Urothelium cell line (cell line): ENCODE measurements around the gene COL5A1.
"Not testable (repeated sequence)": the region's sequence is repeated elsewhere in the genome, so short reads cannot be mapped to it uniquely, and the experiment has no call there.

Experiments
- DNase-seq: peaks from one replicate; pipeline ENCODE4 v3.0.0; 2011; ENCODE audit warnings: low spot score, mixed read lengths
- FAIRE-seq: peaks from 2 replicates; lab custom pipeline; 2011; peaks lifted over from hg19 to GRCh38; lab: Jason Lieb, UNC

COL5A1 gene

GRCh38 chr9:134638502-134639090 lies 3.0 kb upstream of the COL5A1 start:
- FAIRE-seq (peak; percentile 27), DNase-seq (no peak)

DNA sequence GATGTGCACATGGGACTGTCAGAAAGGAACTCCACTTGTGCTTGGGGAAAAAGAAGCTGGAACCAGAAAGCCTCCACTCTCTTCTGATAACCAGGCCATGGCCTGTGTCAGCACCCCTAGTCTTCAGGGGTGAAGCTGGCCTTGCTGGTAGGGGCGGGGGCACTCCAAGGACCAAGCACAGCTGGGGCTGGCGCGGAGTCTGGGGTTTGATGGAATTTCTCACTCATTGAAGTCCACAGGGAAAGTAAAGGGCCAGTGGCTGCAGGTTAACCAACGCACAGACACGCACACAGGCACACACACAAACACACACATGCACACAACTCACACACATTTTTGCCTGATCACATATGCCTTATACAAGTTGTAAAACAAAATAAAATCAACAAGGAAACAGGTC lies 1.6 kb upstream of the COL5A1 start:
- no peak for DNase-seq
- no peak for FAIRE-seq

DNA sequence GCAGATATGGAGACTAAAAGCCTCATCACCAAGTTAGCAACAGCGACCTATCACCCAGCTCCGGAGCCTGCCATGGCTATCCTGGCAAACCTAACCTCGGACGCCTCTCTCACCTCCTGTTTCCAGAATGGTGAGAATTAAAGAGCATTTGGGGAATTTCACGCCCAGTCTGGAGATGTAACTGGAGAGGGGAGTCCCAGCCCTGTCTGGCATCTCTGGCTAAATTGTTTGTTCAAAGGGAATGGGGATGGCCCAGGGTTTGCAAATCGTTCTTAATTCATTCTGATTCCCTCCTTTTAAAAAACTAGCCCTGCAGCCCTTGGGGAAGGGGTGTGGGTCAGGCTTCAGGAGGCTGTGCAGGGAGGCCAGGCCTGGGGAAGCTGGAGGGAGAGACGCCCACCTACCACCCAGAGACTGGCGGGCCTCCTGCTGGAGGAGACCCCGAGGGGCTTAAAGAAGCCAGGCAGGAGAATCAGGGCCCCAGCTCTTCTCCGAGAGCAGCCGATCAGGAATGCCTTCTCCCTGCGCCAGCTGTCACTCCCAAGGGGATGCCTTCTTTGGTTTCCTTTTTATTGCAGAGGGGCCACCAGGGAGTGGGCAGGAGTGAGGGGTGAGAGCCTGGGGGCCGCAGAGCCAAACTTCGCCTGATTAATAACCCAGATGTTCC lies 964 bp upstream of the COL5A1 start:
- no peak for FAIRE-seq
- no peak for DNase-seq

- no peak for FAIRE-seq
- no peak for DNase-seq
Measured at GRCh38 chr9:134641990-134642384, 384 bp downstream of the COL5A1 start.

GRCh38 chr9:134642385-134643181 lies 980 bp downstream of the COL5A1 start:
- no peak for FAIRE-seq
- peak; percentile 60 for DNase-seq

GRCh38 chr9:134643222-134643671 lies 1.6 kb downstream of the COL5A1 start:
- FAIRE-seq: no peak
- DNase-seq: no peak

DNA sequence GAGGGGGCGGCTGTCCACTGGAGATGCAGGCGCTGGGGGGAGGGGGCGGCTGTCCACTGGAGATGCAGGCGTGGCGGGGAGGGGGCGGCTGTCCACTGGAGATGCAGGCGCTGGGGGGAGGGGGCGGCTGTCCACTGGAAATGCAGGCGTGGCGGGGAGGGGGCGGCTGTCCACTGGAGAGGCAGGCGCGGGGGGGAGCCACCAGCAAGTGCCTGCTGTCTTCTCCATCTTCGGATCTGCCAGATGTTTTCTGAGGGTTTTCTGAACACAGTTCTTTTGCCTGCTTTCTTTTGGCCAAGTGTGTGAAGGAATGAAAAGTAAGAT lies 2.8 kb downstream of the COL5A1 start:
- DNase-seq, FAIRE-seq: not testable (repeated sequence)

DNA sequence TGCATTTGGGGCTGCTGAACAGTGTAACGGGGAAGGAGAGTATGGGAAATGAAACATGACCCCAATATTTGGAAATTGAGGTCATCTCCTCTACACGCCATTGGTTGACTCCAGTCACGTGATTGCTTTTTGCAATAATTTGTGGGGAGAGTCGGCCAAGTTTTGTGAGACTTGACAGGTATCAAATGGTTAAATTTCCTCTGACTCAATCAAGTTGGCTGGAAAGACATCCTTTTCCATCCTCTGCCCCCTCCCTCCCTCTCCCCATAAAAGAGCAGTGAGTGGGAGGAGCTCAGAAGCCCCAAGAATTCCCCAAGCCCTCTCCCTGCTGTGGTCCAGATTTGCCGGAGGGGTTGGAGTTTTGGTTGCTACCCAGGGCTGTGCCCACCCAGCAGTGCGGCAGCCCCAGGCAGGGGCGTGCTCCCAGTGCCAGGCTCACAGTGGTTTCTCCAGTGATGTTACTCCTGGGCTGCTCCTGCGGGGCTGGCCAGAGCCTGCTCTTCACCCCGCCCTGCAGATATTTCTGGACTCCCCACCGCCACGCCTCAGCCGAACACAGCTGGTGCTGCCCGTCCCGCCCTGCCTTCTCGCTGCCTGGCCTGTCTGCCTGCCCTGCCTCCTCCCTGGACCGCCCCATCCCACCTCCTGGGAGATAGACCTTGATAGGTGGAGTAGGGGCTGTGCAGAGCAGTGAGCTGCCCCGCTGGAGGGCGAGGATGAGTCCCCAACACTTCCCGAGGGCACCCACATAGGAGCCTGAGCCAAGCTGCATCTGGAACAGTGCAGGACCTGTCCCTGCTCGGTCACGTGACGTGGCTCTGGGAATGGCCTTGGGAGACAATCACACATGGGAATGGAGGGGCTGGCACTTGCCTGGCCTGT lies 3.4 kb downstream of the COL5A1 start:
- DNase-seq (peak; percentile 82), FAIRE-seq (peak; percentile 89)

DNA sequence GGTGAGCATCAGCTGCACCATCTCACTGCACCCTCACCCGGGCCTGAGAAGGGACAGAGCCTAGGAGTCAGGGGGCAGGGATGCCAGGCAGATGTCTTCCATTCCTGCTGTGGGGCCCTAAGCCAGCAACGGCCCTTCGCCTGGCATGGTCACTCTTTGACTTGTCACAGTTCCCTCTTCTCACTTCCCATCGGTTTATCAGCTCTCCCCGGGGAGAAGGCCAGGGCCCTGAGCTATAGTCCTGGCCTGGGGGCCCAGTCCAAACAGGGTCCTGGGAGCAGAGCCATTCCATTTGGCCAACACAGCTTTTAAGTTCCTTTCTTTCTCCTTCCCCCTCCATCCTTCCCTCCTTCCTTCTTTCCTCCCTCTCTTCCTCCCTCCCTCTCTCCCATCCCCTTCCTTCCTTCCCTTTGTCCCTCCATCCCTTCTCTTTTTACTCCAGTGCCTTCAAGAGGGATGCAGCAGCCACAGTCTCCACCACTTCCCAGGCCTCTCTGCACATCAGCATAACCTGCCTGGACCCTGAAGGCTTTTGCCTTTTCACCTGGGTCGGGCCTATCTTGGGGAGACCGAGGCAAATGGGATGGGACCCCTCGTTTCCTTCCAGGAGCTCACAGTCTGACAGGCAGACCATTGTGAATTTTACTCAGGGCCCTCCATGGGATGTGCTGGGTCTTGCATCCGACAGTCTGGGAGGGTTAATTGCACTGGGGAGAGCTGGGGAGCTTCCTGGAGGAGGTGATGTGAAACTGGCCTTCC lies 4.2 kb downstream of the COL5A1 start:
- DNase-seq (no peak), FAIRE-seq (no peak)

GRCh38 chr9:134647359-134648080 lies 5.9 kb downstream of the COL5A1 start:
- no peak for FAIRE-seq
- DNase-seq: no peak

DNA sequence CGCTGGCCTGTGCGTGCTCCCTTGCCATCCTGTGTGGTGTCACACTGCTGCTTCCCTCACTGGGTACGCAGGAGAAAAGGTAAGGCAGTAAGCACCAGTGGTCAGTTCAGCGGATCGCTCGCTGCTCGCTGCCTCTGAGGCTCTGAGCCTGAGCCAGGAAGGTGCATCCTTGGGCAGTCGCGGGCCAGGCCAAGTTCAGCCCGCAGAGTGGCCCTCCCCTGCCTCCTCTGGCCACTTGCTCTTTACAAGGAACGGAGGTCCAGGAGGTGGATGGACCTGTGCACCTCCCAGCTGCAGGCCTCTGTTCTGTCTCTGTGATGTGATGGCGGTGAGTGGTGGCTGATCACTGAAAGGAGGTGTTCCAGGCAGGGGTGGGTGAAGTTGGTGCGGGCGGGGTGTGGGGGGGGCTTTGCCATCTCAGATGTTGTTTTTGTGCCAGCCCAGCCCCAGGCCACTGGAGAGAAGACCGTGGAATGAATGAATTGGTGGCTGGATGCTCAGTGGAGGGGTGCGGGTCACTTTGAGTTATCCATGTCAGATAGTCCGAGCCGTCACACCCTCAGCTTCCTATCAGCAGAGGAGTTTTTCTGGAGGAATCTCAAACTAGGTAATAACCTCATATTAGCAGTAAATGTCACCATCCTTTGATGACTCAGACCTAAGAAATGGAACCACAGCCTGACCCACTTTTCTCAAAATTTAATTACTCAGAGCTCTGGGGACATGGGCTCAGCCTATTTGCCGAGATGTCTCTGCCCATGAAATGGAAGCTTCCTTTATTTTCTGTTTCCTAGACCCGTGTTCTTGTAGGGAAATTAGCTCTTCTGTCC lies 7.3 kb downstream of the COL5A1 start:
- FAIRE-seq (peak; percentile 20), DNase-seq (peak; percentile 60)

DNA sequence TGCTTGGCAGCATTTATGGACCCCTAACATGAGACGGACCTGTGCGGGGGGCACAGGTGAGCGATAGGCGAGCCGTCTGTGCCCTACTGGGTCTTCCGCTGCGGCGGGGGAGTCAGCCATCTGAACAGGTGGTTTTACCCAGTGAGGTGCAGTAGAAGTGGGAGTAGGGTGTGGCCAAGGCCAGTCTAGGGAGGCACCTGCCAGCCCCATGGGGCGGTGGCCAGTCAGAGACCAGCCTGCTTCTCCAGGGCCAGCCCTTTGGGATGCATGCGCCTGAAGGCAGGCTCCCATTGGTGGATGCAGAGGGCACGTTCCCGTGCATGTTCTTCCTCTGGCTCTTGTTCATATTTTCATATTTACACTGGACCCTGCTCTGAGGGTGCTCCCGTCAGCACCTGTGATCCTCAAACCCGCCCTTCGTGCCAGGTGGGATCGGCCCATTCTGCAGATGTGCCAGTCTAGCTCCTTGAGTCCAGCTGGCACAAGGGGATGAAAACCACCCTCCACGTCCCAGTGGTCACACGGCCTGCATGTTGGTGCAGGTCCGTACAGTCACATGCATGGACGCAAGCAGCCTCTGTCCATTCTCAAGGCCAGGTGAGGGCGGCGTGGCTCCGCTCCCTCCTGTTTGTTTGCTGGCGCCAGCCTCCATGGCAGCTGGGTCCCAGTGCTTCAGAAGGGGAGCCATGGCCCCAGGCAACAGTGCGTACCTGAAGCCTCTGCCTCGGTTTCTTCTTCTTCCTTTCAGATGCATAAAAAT lies 9.0 kb downstream of the COL5A1 start:
- DNase-seq: no peak
- FAIRE-seq: no peak

GRCh38 chr9:134651226-134651905 lies 9.8 kb downstream of the COL5A1 start:
- DNase-seq (no peak), FAIRE-seq (no peak)

DNA sequence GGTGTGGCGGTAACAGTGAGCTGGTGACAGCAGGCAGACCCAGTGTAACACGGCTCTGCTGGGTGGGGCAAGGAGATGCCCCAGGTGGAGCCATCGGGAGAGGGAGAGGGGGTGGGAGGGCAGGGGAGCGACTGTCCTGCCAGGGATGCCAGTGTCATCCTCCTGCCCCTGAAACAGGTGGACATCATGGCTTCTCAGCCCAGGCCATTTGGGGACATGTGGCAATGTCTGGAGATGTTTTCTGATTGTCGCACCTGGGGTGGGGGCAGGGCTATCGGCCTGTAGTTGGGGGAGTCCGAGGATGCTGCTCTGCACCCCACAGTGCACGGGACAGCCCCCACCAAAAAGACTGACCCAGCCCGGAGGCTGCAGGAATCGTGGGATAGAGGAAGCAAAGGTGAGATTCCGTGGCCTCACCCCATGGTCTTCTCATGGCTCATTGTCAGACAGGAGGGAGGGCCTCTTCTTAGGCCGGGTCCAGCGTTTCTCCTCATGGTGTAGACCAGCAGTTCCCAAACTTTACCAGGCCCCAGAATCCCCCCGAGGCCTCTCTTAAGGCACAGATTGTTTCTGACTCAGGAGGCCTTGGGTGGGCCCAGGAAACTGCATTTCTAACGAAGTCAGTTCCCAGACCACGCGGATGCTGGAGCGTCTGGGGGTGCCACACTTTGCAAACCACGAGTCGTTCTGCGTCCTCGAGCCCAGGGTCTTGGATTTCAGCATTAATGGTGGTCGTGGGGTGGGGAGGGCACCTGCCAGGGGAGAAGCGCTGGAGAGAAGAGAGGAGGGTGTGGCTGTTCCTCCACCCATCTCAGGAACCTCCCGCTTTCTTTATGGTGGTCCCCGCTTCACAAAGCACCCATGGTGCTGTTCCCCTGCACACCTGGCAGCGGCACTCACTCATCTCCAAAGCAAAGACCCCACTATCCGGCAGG lies 11.0 kb downstream of the COL5A1 start:
- FAIRE-seq (no peak), DNase-seq (no peak)

DNA sequence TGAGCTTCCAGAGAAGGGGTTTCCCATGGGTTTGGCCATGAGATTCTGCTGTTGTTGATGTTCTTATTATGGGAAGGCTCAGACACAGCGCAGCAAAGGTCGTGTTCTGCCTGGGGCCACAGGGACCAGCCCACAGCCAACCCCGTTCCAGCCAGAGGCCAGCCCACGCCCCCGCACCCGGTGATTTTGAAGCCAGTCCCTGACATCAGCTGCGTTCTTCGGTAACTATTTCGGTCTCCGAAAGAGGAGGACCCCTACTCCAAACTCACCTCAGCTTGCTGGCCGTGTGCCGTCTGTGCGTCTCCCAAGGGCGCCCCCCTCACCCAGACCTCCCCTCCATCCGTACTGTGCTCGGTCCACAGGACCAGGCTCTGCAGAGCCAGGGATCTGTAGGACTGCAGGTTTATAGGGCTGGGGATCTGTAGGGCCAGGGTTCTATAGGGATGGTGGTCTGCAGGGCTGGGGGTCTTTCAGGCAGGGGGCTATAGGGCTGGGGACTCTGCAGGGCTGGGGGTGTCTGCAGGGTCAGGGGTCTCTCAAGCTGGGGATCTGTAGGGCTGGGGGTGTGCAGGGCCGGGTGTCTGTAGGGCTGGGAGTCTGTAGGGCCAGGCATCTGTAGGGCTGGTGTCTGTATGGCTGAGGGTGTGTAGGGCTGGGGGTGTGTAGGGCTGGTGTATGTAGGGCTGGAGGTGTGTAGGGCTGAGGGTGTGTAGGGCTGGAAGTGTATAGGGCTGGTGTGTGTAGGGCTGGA lies 11.8 kb downstream of the COL5A1 start:
- DNase-seq (no peak), FAIRE-seq (no peak)

DNA sequence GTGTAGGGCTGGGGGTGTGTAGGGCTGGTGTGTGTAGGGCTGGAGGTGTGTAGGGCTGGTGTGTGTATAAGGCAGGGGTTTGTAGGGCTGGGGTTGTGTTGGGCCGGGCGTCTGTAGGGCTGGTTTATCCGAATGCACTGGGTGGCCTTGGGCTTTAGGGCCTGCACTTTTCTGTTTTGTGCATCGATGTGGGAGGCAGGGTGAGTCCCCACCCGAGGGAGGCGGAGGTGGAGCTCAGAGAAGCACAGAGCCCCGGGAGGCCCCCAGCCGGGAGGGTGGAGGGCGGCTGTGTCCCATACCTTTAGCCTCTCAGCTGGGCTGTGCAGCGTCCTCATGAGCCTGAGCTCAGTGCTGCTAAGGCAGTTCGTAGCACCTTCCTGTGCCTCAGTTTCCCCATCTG lies 13.5 kb downstream of the COL5A1 start:
- no peak for FAIRE-seq

More for the DNA sequence above, 13.5 kb downstream of the COL5A1 start:
- no peak for DNase-seq
